ENCODE data around the gene LACTBL1.

LACTBL1 gene

GRCh38 chr1:22978299-22978698, 5.6 kb upstream of the LACTBL1 start:
- no peak overlapping the region for H3K27ac ChIP-seq

GRCh38 chr1:22976461-22977243, 4.0 kb upstream of the LACTBL1 start:
- no peak overlapping the region for H3K4me3 ChIP-seq
- H3K27ac ChIP-seq: no peak overlapping the region

More at GRCh38 chr1:22978299-22978698, 5.6 kb upstream of the LACTBL1 start:
- H3K4me3 ChIP-seq: no peak overlapping the region

DNA sequence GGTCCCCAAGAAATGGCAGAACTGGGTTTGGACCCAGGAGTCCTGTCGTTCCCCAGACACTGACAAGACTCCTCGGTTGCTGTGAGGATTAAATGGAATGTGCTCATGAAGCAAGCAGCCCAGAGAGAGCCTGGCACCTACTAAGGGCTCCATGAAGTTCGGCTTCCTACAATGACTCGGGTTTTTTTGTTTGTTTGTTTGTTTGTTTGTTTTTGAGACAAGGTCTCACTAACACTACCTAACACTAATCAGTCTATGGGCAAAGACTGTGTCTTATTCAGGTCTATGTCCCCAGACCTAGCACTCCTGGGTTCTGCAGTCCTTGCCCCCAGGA, 3.4 kb upstream of the LACTBL1 start:
- H3K4me3 ChIP-seq: no peak overlapping the region
- H3K27ac ChIP-seq: no peak overlapping the region

DNA sequence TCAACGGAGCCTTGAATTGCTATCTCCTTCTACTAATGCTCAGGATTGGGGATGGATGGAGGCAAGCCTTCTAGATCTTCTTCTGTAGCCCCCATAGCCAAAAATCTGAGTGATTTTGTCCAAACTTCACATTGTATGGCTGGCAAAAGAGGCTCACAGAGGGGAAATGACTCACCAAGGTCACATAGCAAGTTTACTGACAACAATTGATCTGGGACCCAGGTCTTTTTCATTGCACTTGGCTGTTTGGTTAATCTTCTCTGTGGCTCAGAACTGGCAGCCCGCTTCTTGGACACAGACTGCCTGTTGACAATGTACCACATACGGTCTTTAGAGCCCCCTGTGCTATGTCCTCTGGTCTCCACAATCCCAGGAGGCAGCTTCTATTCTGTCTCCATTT, 3.0 kb upstream of the LACTBL1 start:
- Histone ChIP-seq H3K27ac (no peak overlapping the region), H3K4me3 (no peak overlapping the region)

- no peak overlapping the region for H3K27ac ChIP-seq
- H3K4me3 ChIP-seq: no peak overlapping the region
Observed at GRCh38 chr1:22971611-22972405, 858 bp downstream of the LACTBL1 start.

DNA sequence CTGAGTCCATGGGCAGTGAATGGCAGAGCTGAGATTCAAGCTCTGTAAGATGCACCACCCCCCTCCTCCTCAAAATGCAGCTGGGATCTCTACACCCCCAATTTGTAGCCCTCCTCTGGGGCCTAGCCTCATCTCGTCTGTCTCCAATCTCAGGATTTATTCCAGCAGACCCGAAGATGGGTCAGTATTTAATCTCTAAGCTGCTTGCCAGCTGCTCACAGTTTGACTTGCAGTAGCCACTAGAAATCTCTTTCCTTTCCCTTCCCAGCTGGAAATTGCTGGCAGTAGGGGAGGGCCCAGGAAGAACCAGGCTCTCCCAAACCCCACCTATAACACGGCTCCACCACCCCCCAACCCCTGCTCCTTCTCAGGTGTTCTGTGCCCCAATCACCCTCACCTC, 1.5 kb downstream of the LACTBL1 start:
- Histone ChIP-seq H3K27ac (no peak overlapping the region), H3K4me3 (no peak overlapping the region)

DNA sequence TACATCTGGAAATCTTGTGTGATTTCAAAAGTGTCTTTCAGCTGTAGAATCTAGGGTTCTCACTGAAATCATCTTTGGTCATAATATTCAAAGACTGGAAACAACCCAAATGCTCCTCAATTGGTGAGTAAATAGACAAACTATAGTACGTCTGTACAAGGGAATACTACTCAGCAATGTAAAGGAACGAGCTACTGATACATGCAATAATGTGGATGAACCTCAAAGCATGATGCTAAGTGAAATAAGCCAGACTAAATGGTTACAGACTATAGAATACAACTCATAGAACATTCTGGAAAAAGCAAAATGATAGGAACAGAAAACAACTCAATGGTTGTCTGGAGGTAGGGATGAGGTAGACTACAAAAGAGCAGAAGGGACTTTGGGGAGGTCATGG, 2.6 kb downstream of the LACTBL1 start:
- Histone ChIP-seq H3K4me3 (no peak overlapping the region), H3K27ac (no peak overlapping the region)

DNA sequence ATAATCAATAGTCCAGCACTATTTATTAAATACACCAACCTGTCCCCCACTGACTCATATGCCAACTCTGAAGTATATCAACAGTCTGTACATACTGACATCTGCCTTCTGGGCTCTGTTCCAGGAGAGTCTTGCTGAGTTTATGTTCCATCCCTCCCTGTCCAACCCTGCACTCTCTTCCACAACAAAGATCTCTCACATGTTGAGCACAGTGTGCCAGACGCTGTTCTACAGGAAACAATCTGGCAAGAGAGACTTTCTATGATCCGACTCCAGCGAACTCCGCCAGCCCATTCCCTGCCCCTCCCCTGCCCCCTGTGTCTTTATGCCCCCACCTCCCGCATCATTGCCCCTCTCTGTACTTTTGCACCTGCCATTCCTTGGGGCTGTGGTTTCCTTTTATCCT, 3.4 kb downstream of the LACTBL1 start:
- H3K4me3 ChIP-seq: no peak overlapping the region
- H3K27ac ChIP-seq: no peak overlapping the region

- no peak overlapping the region for H3K27ac ChIP-seq
Observed at GRCh38 chr1:22967833-22968232, 4.8 kb downstream of the LACTBL1 start.

GRCh38 chr1:22966309-22966708, 6.4 kb downstream of the LACTBL1 start:
- Histone ChIP-seq H3K4me3 (no peak overlapping the region), H3K27ac (no peak overlapping the region)

More at GRCh38 chr1:22967833-22968232, 4.8 kb downstream of the LACTBL1 start:
- no peak overlapping the region for H3K4me3 ChIP-seq

DNA sequence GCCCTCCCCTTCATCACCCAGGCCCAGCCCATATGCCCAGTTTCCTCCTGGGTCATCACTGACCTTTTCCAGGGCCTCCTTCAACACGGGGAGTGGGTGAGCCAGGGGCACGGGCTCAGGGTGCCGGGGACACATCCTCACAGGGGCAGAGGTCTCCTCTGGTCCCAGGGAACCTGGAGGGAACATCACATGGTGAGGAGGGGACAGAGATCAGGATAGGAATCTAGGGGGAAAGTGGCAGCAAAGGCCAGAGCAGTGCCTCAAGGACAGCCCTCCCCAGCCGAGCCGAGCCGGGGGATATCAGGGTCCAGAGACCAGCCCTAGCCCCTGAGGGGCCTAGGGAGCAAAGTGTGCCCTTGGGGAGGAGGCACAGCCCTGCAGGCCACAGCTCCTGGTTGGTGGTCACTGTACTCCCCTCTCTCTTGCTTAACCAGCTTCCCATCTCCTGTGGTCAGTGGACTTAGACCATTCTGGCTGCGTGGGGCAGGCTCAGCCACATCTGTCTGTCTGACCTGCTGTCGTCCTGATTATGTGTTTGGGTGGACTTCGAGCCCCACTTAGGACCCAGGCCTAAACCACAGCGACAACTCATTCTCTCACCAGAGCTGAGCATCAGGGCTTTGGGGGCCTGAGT, 9.5 kb downstream of the LACTBL1 start:
- Histone ChIP-seq H3K4me3 (no peak overlapping the region), H3K27ac (no peak overlapping the region)

DNA sequence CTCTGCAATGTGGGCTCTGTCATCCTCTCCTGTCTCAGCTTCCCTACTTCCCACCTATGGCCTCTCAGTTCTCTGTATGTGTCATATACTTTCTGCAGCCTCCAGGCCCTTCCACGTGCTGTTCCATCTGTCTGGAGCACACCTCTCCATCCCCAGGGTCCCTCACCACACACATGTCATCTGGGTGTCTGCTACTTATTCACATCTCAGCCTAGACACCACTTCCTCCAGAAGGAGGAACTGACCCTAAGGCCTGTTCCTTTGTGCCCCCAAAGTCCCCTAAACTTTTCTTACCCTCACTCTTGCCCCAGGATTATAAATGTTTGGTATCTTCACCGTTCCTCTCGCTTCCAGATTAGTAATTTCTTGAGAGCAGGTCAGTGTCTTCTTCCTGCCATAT, 10.1 kb downstream of the LACTBL1 start:
- H3K27ac ChIP-seq: no peak overlapping the region
- H3K4me3 ChIP-seq: no peak overlapping the region

- H3K4me3 ChIP-seq: no peak overlapping the region
- no peak overlapping the region for H3K27ac ChIP-seq
Observed at GRCh38 chr1:22959545-22960360, 12.9 kb downstream of the LACTBL1 start.

GRCh38 chr1:22958556-22958955, 14.1 kb downstream of the LACTBL1 start:
- Histone ChIP-seq H3K27ac (no peak overlapping the region), H3K4me3 (no peak overlapping the region)

GRCh38 chr1:22957066-22957465, 15.6 kb downstream of the LACTBL1 start:
- Histone ChIP-seq H3K4me3 (no peak overlapping the region), H3K27ac (no peak overlapping the region)

- H3K27ac ChIP-seq: no peak overlapping the region
- H3K4me3 ChIP-seq: no peak overlapping the region
Observed at GRCh38 chr1:22955146-22955545, 17.5 kb downstream of the LACTBL1 start.

- Histone ChIP-seq H3K27ac (no peak overlapping the region), H3K4me3 (no peak overlapping the region)
Observed at GRCh38 chr1:22953740-22954141, 18.9 kb downstream of the LACTBL1 start.

DNA sequence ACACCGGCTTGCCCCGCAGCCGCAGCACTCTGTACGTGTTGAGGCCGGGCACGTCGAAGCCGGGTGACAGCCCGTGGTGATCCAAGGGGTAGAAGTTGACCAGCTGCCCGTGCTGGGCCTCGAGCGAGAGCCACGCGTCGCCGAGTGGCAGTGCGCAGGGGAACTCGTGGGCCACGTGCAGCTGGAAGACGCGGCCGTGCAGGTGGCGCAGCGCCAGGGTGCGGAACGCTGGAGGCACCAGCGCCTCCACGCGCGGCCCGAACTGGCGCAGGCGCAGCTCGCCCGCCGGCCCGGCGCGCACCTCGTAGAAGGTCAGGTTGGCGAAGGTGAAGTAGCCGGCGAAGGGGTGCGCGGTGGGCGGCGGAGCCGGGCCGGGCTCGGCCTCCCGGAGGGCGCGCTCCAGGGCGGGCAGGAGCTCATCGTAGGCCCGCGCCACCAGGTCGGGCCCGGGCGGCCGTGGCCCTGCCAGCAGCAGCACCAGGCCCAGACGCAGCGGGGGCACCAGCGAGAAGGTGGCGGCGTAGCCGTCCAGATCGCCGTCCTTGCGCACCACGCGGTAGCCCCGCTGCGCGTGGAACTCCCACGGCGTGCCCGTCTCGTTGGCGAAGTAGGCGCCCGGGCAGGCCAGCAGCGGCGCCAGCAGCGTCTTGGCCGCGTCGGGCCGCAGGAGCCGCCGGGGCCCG, 19.5 kb downstream of the LACTBL1 start:
- peak overlapping the region in 1 of 7 experiments; percentile 4 for H3K4me3 ChIP-seq
- H3K27ac ChIP-seq: no peak overlapping the region

DNA sequence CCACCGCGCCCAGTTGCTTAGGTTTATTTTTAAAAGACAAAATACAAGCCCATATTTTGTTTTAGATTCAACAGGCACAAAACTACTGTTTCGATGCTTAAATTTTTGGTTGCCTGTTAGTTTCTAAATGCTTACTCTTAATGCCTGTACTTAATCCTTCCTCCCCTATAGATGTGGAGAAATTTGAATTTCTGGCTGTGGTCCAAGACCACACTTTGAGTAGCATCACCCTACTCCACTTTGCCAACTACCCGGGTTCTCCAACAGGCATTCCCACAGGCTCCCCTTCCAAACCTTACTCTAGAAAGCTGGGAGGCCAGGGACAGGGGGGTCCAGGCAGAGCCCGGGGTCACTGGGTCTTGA, 20.0 kb downstream of the LACTBL1 start:
- no peak overlapping the region for H3K4me3 ChIP-seq

GRCh38 chr1:22951796-22952195, 20.9 kb downstream of the LACTBL1 start:
- Histone ChIP-seq H3K4me3 (no peak overlapping the region), H3K27ac (no peak overlapping the region)

More for the DNA sequence above, 20.0 kb downstream of the LACTBL1 start:
- no peak overlapping the region for H3K27ac ChIP-seq
